ENCODE measurements around the gene LARGE1.
"Not testable (repeated sequence)": the region's sequence is repeated elsewhere in the genome, so short reads cannot be mapped to it uniquely, and the experiment has no call there.

The LARGE1 gene

DNA sequence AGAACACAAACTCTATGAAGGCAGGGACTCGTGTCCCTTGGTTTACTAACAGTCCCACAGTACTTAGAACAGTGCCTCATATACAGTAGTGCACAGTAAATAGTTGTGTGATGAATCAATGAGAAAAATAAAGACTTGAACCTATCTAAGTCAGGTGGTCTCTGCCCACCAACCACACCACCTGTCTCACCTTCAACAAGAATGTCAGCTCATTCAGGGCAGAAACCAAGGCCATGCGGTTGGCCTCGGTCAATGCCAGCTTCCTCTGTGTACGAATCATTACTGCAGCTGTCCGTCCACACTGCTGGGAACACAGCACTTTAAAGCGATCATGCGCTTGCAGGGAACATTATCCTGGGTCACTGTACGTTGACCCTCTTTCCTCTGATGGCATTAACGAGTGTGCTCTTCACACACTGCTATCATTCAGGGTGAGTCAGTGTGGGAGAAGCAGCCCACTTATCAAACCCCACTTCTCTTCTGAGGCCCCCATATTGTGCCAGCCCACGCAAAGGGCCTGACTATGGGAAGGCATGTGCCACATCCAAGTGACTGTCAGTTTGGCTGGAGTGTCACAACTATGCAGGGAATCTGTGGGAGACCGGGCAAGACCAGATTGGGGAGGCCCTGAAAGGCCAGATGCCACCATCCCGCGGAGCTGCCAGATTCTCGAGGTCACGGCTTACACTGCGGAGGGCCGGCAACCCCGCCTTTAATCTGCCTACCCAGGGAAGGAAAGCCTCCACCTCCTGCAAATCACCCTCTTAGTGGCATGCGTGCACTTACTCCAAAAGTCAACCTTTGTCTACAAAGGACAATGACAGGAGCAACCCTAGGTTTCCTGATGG, 36.1 kb downstream of the LARGE1 start:
- DNase-seq = no peak

DNA sequence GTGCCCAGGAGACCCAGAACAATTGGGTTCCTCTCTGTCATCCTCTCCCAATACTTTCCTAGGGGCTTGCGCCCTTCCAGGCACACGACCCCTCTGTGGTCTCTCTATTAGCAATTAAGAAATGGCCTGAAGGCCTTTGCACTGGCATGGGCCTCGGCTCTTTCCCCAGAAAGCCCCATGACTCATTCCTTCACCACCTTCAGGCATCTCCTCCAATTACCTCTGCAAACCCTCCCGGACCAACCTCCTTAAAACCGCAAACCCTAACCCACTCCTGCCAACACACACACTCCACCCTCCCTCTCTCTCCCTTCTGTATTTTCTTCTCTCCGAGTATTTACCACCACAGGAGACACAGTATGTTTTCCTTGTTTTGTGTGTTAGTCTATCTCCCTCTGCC, 36.7 kb downstream of the LARGE1 start:
- DNase-seq = no peak

DNA sequence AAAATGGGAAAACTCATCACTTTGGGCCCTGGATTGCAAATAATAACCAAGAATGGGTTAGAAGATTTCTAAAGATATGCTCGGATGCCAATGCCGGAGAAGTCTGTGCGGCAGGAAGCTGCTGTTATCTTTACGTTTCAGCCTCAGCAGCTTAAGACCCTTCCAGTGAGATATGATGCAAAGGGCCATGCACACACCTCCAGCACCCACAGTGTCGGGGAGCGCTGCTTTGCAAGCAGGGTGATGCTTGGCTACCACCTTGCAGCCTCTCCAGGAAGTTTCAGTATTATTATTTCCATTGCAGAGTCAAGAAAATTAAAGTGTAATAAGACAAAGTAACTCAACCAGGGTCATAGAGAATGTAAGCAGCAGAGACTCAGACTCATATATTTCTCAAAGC, 37.3 kb downstream of the LARGE1 start:
- DNase-seq = no peak

DNA sequence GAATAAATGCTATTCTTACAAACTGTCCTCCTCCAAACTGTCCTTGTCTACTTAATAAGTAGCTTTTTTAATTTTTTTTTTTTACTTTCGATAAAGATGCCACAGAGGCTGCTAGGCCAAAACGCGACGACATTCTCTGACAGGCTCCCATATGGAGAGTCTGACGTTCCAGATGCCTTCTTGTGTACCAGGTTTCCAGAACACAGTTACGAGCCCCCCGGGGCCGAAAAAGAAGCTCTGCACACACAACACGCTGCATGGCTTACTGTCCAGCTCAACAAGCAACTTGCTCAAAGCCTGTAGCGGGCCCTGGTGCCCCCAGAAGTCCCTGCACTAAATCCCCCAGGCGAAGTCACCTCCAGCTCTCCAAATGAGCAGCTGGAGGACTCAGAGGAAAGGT, 39.3 kb downstream of the LARGE1 start:
- DNase-seq = no peak

DNA sequence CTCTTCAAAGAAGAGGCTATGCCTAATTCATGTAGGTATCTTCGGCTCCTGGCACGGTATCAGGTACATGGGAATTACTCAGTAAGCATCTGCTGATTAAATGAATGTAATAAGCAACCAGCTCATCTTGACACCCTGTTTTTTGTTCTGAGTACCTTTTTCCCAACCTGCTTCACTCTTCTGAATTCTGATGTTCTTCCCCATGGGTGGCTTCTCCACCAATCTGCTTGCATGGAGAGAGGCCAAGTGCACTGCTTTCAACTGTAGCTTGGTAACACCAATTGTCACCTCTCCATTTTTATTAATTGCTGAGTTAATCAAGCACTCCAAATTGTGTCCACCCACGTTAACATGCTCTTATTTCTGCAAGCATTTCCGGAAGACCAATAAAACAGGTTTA, 40.5 kb downstream of the LARGE1 start:
- DNase-seq = no peak

DNA sequence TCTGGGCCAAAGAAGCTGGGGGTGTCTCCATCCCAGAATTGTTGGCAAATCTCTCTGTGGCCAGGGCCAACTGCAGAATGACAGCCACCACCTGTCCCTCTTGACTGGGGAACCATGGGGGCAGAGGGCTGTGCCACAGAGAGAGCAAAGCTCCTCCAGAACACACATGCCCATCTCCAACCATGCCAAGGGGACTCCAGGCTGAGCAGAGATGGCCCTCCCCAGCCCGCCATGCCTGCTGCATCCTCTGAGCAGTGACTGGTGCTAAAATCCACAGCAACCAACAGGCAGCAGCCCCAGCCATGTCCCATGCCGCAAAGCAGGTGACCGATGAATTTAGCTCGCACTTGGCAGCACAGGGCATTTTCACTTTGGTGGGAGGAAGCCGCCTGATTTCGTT, 45.0 kb downstream of the LARGE1 start:
- DNase-seq = no peak

DNA sequence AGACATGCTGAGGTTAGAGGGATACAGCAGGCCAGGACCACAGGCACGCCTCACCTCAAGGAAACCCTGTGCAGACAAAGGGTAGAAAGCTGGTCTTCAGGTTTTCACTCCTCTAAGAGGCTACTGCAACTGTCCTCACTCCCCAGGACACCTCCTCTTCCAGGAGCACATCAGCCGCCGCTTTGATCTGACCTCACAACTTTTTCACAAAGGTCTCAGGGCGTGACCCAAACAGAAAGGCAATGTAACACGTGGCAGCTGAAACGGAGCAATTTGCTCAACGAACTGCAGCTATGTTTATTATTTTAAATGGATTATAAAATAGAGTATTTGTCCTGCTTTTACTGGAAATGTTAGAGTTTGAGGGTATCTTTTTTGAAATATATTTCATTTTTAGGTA, 46.1 kb downstream of the LARGE1 start:
- no peak for DNase-seq

DNA sequence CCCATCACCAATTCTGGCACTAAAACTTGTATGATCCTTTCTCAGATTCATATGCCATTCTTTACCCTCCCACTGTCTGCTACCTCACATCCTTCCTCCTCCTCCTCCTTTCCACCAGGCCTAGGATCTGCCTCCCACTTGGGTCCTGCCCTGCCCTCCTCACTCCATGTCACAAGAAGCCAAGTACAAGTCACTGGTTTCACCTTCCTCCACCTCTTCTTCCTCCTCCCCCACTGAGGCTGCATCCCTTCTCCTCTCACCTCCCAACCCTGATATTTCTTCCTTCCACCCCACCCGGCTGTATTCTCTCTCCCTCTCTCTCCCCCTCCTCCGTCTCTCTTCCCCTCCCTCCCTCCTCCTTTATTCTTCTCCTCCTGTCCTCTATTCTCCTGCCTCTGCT, 46.6 kb downstream of the LARGE1 start:
- DNase-seq = no peak

DNA sequence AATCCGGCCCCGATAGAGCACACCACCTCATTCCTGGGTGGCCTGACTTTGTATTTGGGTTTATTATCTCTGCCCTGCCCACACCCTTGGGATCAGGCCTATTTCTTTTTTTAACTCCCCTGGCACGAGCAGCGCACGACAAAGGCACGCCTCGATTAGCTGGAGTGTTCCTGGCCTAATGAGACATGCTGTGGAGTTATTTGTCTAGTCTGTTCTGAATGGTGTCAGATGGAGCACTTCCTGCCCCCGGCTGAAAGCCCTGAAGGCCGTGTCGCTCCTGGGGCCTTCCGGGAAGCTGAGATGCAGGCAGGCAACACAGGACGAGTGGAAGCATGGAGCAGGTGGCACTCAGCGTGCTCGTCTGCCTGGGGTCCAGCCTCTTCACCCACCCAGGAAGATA, 47.1 kb downstream of the LARGE1 start:
- DNase-seq = no peak

DNA sequence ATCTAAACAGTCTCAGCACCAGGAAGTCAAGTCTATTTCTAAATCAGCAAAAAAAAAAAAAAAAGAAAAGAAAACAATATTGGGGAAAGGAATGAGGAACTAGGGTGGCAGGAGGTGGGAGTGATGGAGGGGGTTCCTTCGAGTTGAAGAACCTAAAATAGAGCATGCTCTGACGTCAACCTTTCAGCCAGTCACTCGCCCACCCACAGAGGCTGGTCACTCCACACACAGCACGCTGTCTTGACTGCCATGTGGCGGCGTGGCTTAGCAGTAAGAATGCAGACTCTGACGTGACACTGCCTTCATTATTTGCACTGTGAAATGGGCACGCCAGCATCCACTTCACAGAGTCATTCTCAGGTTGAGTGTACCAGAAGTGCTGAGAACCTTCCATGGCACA, 48.3 kb downstream of the LARGE1 start:
- no peak for DNase-seq

DNA sequence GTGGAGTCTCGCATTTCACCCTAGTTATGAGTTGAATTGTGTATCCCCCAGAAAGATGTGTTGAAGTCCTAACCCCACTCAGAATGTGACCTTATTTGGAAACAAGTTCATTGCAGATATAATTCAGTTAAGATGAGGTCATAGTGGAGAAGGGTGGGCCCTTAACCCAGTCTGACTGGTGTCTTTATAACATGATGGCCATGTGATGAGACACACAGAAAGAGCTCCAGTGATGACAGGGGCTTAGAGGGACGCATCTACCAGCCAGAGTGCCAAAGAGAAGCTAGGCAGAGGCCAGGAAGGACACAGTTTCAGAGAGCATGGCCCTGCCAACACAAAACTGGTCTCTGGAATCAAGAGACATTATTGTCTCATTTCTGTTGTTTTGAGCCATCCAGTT, 50.3 kb downstream of the LARGE1 start:
- no peak for DNase-seq

DNA sequence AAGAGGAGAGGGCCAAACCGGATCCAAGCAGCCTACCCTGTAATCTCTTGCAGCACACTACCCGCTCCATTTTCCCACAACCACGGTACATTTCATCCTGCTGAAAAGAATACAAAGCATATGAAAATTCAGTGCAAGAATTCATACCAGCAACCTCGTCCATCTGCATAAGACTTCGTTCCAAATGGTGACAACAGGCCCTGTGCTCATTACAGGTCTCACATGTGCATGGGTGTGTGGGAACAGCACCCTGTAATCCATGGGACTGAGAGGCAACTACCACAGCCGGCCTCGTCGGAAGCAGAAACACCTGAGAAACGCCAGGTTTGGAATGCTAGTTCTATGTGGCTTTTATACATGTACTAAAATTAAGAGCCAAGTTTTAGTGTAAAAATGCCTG, 52.3 kb downstream of the LARGE1 start:
- no peak for DNase-seq

DNA sequence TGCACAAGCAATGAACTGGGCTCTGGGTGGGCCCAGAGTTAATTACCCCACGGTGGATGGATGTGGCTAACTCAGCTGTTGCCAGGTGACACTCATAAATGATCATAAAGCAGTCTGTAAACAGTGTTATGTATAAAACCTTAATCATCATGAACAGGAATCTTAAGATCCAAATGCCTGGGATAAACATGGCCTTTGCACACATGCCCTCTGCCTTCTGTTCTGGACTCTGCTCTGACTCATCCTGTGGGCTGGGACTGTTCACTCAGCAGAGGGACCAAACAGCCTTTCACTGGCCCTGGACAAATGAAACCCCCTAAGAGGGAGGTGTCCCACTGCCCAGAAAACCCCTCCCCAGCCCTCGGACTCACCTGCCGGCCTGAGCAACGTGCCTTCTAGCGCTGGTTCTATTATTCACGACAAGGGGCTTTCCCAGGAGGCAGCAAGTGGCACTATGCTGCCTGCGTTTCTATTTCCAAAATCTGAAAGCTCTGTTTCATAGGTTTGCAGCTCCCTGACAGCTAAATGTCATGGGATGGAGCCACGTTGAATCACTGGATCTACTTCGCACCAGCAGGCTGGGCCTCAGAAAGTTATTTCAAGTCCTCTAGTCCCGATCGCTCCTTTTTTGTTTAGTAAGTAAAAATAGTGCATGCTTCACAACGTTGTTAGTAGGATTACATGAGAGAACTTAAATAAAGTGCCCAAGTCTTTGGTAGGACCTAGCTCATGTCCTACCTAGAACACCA, 53.0 kb downstream of the LARGE1 start:
- DNase-seq = no peak

DNA sequence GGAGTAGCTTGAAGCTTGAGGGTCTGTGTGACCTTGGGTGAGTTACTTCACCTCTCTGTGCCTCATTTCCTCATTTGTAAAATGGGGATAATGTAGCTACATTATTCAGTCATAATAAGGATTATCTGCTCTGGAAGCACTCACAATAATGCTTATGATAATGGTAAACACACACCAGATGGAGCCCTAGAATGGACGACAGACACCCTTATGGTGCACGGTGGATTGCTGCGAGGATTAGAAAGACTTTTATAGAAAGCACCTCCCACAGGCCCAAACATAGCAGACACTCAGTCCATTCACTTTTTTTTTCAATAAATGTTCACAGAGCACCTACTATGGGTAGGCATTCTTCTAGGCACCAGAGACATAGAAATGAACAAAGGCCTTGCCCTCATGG, 53.8 kb downstream of the LARGE1 start:
- no peak for DNase-seq

DNA sequence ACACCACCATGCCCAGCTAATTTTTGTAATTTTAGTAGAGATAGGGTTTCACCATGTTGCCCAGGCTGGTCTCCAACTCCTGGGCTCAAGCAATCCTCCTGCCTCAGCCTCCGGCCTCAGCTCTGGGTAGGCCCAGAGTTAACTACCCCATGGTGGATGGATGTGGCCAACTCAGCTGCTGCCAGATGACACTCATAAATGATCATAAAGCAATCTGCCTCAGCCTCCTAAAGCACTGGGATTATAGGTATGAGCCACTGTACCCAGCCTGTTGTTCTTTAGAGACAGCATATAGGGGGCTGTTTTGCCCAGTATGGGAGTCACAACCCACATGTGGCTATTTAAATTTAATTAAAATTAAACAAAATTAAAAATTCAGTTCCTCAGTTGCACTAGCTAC, 54.3 kb downstream of the LARGE1 start:
- no peak for DNase-seq

DNA sequence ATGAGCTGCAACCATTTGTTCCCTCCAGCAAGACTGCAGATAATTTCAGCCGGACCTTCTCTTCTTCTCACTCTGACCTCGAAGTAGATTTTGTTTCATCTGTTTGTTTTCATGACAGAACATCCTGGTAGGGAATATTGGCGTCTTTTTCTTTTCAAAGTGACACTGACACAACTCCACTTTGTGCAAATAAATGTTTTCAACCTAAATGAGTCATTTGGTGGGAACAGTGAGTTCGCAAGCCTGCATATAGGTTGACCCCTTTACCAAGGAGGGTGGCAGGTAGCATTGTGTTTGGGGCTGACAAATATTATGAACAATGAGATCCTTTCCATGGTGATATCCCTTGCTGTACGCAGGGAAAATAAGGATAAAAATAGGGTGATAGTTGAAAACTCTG, 55.0 kb downstream of the LARGE1 start:
- no peak for DNase-seq

DNA sequence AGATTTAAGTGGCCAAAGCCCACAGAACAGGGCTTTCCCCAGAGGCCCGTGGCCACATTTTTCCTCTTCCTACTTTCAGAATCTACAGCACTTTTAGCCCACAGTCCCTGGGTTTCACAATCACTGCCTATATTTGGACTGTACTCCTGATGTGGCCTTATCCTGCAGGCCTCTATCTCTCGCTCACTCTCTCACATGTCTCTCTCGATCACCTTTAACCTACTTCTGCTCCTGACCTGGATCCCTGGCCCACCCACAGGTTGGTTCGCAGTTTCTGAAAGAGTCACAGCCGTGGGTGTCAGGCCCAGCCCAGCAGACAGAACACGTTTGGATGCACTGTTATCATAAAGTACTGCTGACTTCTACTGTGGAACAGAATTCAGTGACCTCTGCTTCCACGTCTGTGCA, 55.5 kb downstream of the LARGE1 start:
- no peak for DNase-seq

DNA sequence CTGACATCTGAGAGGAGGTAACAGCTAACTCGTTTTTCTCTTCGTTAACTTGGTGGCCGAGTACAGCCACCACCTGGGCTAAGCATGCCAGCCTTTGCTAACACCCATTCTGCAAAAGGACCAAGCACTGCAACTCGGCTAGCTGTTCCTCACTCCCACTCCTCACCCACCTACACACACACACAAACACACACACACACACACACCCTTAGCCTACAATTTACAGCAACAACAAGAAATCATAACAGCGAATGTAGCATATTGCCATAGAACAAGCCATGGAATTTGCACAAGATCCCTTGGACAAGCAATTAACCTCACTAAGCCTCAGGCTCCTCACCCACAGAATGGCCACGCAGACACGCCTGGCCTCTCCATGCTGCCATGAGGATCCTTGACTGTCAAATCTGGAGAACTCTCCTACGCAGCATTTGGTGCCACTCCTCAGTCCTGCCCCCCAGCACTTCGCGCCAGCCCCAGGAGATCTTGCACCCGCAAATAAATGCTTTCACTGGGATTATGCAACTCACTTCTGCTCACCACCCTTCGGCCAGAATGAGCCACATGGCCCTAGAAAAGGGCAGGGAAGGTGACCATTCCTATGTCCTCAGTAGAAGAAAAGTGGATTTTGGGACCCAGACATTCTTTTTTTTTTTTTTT, 58.9 kb downstream of the LARGE1 start:
- DNase-seq = no peak

DNA sequence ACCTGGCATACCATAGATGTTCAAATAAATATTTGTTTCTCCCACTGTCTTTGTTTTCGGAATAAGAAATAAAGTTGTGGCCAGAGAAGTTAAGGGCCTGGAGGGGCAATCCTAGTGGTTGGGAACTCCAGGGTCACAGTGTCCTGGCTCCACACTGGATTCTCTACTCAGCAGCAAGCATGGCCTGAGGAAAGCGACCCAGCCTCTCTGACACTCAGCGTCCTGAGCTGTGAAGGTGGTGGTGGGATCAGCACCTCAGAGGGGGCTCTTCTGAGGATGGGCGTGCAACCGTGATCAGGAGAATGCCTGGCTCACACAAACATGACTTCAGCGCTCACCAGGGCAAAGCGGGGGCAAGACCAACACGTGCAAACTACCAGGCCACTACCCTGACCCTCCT, 59.9 kb downstream of the LARGE1 start:
- no peak for DNase-seq

DNA sequence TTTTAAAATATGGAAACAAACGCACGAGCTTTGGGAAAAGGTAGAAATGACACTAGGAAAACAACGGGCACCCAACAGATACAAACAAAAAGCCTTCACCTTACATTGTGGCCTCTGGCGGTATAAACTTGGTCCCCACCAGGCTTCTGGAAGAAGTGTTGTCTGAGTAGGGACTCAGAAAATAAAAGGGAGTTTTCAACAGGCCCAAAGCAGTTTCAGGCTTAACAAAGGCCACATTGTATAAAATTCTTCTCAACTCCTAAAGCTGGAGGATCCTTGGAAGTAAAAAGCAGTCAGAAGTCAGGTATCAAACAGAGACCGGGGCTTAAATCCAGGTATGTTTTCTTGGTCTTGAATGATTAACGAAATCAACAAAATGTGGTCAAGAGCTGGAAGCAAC, 61.0 kb downstream of the LARGE1 start:
- no peak for DNase-seq

DNA sequence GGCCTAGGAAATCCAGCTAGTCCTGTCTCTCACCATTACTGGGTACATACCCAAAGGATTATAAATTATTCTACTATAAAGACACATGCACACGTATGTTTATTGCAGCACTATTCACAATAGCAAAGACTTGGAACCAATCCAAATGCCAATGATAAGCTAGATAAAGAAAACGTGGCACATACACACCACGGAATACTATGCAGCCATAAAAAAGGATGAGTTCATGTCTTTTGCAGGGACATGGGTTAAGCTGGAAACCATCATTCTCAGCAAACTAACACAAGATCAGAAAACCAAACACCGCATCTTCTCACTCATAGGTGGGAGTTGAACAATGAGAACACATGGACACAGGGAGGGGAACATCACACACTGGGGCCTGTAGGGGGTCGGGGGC, 61.6 kb downstream of the LARGE1 start:
- not testable (repeated sequence) for DNase-seq

DNA sequence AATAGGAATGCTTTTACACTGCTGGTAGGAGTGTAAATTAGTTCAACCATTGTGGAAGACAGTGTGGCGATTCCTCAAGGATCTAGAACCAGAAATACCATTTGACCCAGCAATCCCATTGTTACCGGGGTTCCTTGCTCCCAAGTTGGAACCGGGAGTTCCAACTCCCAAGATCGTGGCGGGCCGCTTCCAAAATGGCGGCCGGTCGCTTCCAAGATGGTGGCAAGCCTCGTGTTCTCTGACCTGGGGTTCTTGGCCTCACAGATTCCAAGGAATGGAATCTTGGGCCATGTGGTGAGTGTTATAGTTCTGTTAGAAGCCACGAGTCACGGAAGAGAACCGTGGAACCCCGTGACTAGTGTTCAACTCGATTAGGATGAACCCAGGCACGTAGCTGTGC, 62.5 kb downstream of the LARGE1 start:
- not testable (repeated sequence) for DNase-seq

DNA sequence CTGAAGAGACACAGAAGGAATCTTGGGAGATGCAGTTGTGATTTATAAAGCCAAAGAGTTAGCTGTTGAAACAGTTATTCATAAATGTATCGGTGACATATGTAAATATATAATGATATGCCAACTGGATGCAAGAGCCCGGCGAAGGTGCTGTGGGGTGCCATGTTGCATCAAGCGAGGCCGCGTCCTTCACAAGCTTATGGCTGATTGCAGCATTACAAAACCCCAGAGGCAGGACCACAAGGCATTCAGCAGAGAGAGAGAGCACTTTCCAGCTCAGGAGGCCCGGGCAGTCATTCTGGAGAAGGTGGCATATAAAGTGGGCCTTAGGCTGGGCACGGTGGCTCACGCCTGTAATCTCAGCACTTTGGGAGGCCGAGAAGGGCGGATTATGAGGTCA, 65.6 kb downstream of the LARGE1 start:
- no peak for DNase-seq

Measured in effector CD4-positive, alpha-beta T cell (primary cell).